Panc1 (cell line): ENCODE data around the gene ACOXL. TPM values are rescaled to one million over a fixed set of nuclear protein-coding genes. Genes with fewer than 3 reads are reported as not detected.

Source experiments
- ATAC-seq: fragments of 200-7000 bp; cut with Tn5 transposase; 2 replicates; pipeline ENCODE4 v1.9.1; 2020; ENCODE audit warnings: mild to moderate bottlenecking, moderate library complexity
- BruUV-seq: library from RNA; stranded (reverse); fragments of 400-500 nt; replicated peaks from 2 replicates; lab custom pipeline; 2021; lab: Mats Ljungman, UMichigan
- CTCF ChIA-PET: fragments of 300-600 bp; sonication (Branson Sonifier 250); formaldehyde crosslinking; loops from one replicate; lab custom pipeline; 2022; ENCODE audit warnings: antibody characterized with exemption; lab: Charles Lee
- POLR2A ChIA-PET: fragments of 300-600 bp; sonication (Branson Sonifier 250); formaldehyde crosslinking; loops from one replicate; lab custom pipeline; 2022; ENCODE audit warnings: antibody characterized with exemption; lab: Charles Lee
- DNase-seq: peaks from one replicate; pipeline ENCODE4 v3.0.0-alpha.2; 2010; ENCODE audit warnings: low read depth, low spot score
- H3K27ac ChIP-seq: 2 replicates; pipeline ENCODE4 v1.5.1; 2011; ENCODE audit warnings: mild to moderate bottlenecking, low read length, inconsistent platforms
- H3K27me3 ChIP-seq: fragments of 200-500 bp; sonication (Bioruptor generic); 2 replicates; pipeline ENCODE4 v1.6.0; 2014; ENCODE audit warnings: low read length, inconsistent platforms; ENCODE audit not compliant: control insufficient read depth, insufficient read depth
- H3K36me3 ChIP-seq: fragments of 200-500 bp; sonication (Bioruptor generic); 2 replicates; pipeline ENCODE4 v1.5.1; 2014; ENCODE audit warnings: inconsistent platforms, mild to moderate bottlenecking, low read length, moderate library complexity; ENCODE audit not compliant: control insufficient read depth, insufficient read depth
- H3K4me1 ChIP-seq: 2 replicates; pipeline ENCODE4 v1.5.1; 2011; ENCODE audit warnings: inconsistent platforms, mild to moderate bottlenecking, low read length, moderate library complexity; ENCODE audit not compliant: control insufficient read depth, insufficient read depth
- H3K4me3 ChIP-seq, 2 experiments: 2 replicates each; pipeline ENCODE4 v1.5.1; 2011 to 2012; ENCODE audit warnings: low read depth in 2 of 2, low read length in 2 of 2, mild to moderate bottlenecking in 2 of 2, inconsistent platforms in 1 of 2, moderate library complexity in 1 of 2
- H3K9me3 ChIP-seq: fragments of 200-500 bp; sonication (Bioruptor generic); 2 replicates; pipeline ENCODE4 v1.5.1; 2014; ENCODE audit warnings: low read depth, mild to moderate bottlenecking, inconsistent platforms, low read length, moderate library complexity; ENCODE audit not compliant: control insufficient read depth, insufficient read depth
- CTCF ChIP-seq: fragments of 450-650 bp; IDR thresholded peaks from 2 replicates; pipeline ENCODE4 v1.5.1; 2017; ENCODE audit warnings: mild to moderate bottlenecking
- POLR2AphosphoS5 ChIP-seq: IDR thresholded peaks from 2 replicates; pipeline ENCODE4 v1.6.1; 2012; ENCODE audit warnings: mild to moderate bottlenecking, low read depth, low read length, moderate library complexity
- REST ChIP-seq, 2 experiments: IDR thresholded peaks; 2 replicates each; pipeline ENCODE4 v1.6.1; 2011 to 2012; ENCODE audit warnings: low read depth in 2 of 2, control low read depth in 1 of 2, low read length in 1 of 2, mild to moderate bottlenecking in 1 of 2, moderate library complexity in 1 of 2; ENCODE audit not compliant: insufficient read depth in 1 of 2
- SIN3A ChIP-seq: IDR thresholded peaks from 2 replicates; pipeline ENCODE4 v1.6.1; 2012; ENCODE audit warnings: low read depth, mild to moderate bottlenecking, low read length, moderate library complexity, borderline replicate concordance; ENCODE audit not compliant: insufficient read depth
- TCF7L2 ChIP-seq: IDR thresholded peaks from 2 replicates; pipeline ENCODE4 v1.6.1; 2011; ENCODE audit warnings: mild to moderate bottlenecking, low read depth, low read length, inconsistent platforms
- in situ Hi-C: cut with HindIII; loops from 2 replicates; pipeline ENCODE4 v1.10.0; 2016; ENCODE audit warnings: low sequenced_read_pairs, low pct_unique_long_range_greater_than_20kb
- intact Hi-C: fragments of 100-400 bp; cut with micrococcal nuclease; formaldehyde crosslinking; loops from one replicate; pipeline ENCODE4 v1.10.0; 2022; ENCODE audit not compliant: unreplicated experiment
- total RNA-seq: library from RNA; stranded (reverse); gene quantifications from one replicate; pipeline ENCODE4 v1.2.1, GENCODE V29; 2021; ENCODE audit not compliant: unreplicated experiment

ACOXL gene
- total RNA-seq, 1 experiment from 2014 or later: 4.9 TPM

GRCh38 chr2:111052621-111053020 lies 320.2 kb downstream of the ACOXL start:
- POLR2A ChIA-PET: interaction anchor here (0.6 kb wide), 1 partner anchor 345 kb away, joined by 4 read pairs; no protein-coding TSS in a partner anchor
- no peaks in the 10 kb centered on the region for H3K36me3 ChIP-seq
- no peaks in the 10 kb centered on the region; the same call in 1 of the 2 replicates for H3K4me1 ChIP-seq
- TF ChIP-seq POLR2AphosphoS5 (no peak), TCF7L2 (no peak), SIN3A (no peak), CTCF (no peak), REST (IDR thresholded peaks at IDR 0.05; ENCODE audit: insufficient read depth in 1 of 2, low read depth in 2 of 2, low read length in 1 of 2) (no peak)
- no peaks in the 10 kb centered on the region for H3K9me3 ChIP-seq
- BruUV-seq: no TSS peak
- no peak overlapping the region for H3K27ac ChIP-seq
- intact Hi-C loops (no loop called here), in situ Hi-C loops (no loop called here)
- no peaks in the 10 kb centered on the region for H3K27me3 ChIP-seq
- CTCF ChIA-PET: no interaction called here
- DNase-seq (no peak), ATAC-seq (no peak)
- H3K4me3 ChIP-seq: no peak overlapping the region

GRCh38 chr2:111053266-111053665 lies 320.9 kb downstream of the ACOXL start:
- no peaks in the 10 kb centered on the region for H3K9me3 ChIP-seq
- H3K27ac ChIP-seq: no peak overlapping the region
- no peak for TF ChIP-seq POLR2AphosphoS5
- no peak for TF ChIP-seq SIN3A
- no peak for TF ChIP-seq REST (IDR thresholded peaks at IDR 0.05; ENCODE audit: insufficient read depth in 1 of 2, low read depth in 2 of 2, low read length in 1 of 2)
- TF ChIP-seq TCF7L2: no peak
- no peak for TF ChIP-seq CTCF
- ChIA-PET CTCF (no interaction called here), POLR2A (no interaction called here)
- H3K27me3 ChIP-seq: no peaks in the 10 kb centered on the region
- DNase-seq (no peak), ATAC-seq (no peak)
- no peak overlapping the region for H3K4me3 ChIP-seq
- intact Hi-C loops: no loop called here
- BruUV-seq: no TSS peak
- no peaks in the 10 kb centered on the region for H3K36me3 ChIP-seq
- no peaks in the 10 kb centered on the region; the same call in 1 of the 2 replicates for H3K4me1 ChIP-seq
- in situ Hi-C loops: no loop called here
